HPDE6-E6E7 (cell line): ENCODE results near the gene KRT222.

ENCODE experiments used
- DNase-seq: peaks from one replicate; pipeline ENCODE4 v3.0.0; 2011; ENCODE audit warnings: missing footprints; ENCODE audit errors: extremely low spot score

The KRT222 gene

GRCh38 chr17:40664582-40665333 is at the start of gene KRT222:
Gene KRT222, minus strand, starts transcription at chr17:40665177. Its CDS starts 78 bp downstream, at chr17:40665099.
- no peak for DNase-seq

GRCh38 chr17:40714473-40714872 is 49.5 kb upstream of the KRT222 start:
- no peak for DNase-seq

- no peak for DNase-seq
These were observed 42.8 kb upstream of the KRT222 start for GRCh38 chr17:40707745-40708144.

- DNase-seq, result no peak
These were observed 40.6 kb upstream of the KRT222 start for GRCh38 chr17:40705584-40705983.

GRCh38 chr17:40703652-40704051 is 38.7 kb upstream of the KRT222 start, which contains the start of gene KRT24:
Gene KRT24, minus strand, starts transcription at chr17:40703752. Its CDS starts 59 bp downstream, at chr17:40703693.
- DNase-seq, result no peak

GRCh38 chr17:40702271-40702670 is 37.3 kb upstream of the KRT222 start:
- no peak for DNase-seq

GRCh38 chr17:40699853-40700252 is 34.9 kb upstream of the KRT222 start:
- no peak for DNase-seq

- DNase-seq, result no peak
These were observed 34.4 kb upstream of the KRT222 start for GRCh38 chr17:40699371-40699770.

GRCh38 chr17:40697297-40697696 is 32.3 kb upstream of the KRT222 start:
- no peak for DNase-seq

GRCh38 chr17:40696651-40697072 is 31.7 kb upstream of the KRT222 start:
- no peak for DNase-seq

- DNase-seq, result no peak
These were observed 31.0 kb upstream of the KRT222 start for GRCh38 chr17:40695874-40696472.

GRCh38 chr17:40694584-40694983 is 29.6 kb upstream of the KRT222 start:
- no peak for DNase-seq

GRCh38 chr17:40687106-40687505 is 22.1 kb upstream of the KRT222 start:
- DNase-seq, result no peak

- no peak for DNase-seq
These were observed 21.2 kb upstream of the KRT222 start for GRCh38 chr17:40686192-40686591.

- DNase-seq, result no peak
These were observed 16.0 kb upstream of the KRT222 start for GRCh38 chr17:40680998-40681397.

- DNase-seq, result no peak
These were observed 14.5 kb upstream of the KRT222 start for GRCh38 chr17:40679523-40679907.

GRCh38 chr17:40678902-40679522 is 14.0 kb upstream of the KRT222 start:
- DNase-seq, result no peak

GRCh38 chr17:40675905-40676304 is 10.9 kb upstream of the KRT222 start:
- no peak for DNase-seq

GRCh38 chr17:40672654-40673053 is 7.7 kb upstream of the KRT222 start:
- DNase-seq, result no peak

GRCh38 chr17:40671282-40671681 is 6.3 kb upstream of the KRT222 start:
- DNase-seq, result no peak

- DNase-seq, result no peak
These were observed 1.4 kb upstream of the KRT222 start for GRCh38 chr17:40666331-40666730.

- no peak for DNase-seq
These were observed 1.7 kb downstream of the KRT222 start for GRCh38 chr17:40663252-40663651.

GRCh38 chr17:40659911-40660310 is 5.1 kb downstream of the KRT222 start:
- DNase-seq, result no peak
